GM18502 (cell line): ENCODE results near the gene FBLN5.
"Not testable (repeated sequence)": the region's sequence is repeated elsewhere in the genome, so short reads cannot be mapped to it uniquely, and the experiment has no call there.

Experiments
- ATAC-seq: cut with Tn5 transposase; IDR thresholded peaks from one replicate; pipeline ENCODE4 v1.9.1; 2021; ENCODE audit warnings: mild to moderate bottlenecking; ENCODE audit not compliant: unreplicated experiment, poor library complexity

FBLN5 gene

GRCh38 chr14:91911474-91912032 is 35.9 kb downstream of the FBLN5 start:
- no peak for ATAC-seq

GRCh38 chr14:91910196-91910595 is 37.3 kb downstream of the FBLN5 start:
- no peak for ATAC-seq

- ATAC-seq, result no peak
Measured at GRCh38 chr14:91906374-91906773, 41.1 kb downstream of the FBLN5 start.

GRCh38 chr14:91904956-91905645 is 42.4 kb downstream of the FBLN5 start:
- no peak for ATAC-seq

- ATAC-seq, result no peak
Measured at GRCh38 chr14:91904483-91904882, 43.0 kb downstream of the FBLN5 start.

GRCh38 chr14:91903070-91903469 is 44.4 kb downstream of the FBLN5 start:
- no peak for ATAC-seq

- no peak for ATAC-seq
Measured at GRCh38 chr14:91902336-91902735, 45.2 kb downstream of the FBLN5 start.

GRCh38 chr14:91901449-91902226 is 45.9 kb downstream of the FBLN5 start:
- ATAC-seq, result no peak

- ATAC-seq, result no peak
Measured at GRCh38 chr14:91899806-91900205, 47.7 kb downstream of the FBLN5 start.

GRCh38 chr14:91899213-91899612 is 48.3 kb downstream of the FBLN5 start:
- no peak for ATAC-seq

GRCh38 chr14:91898372-91898771 is 49.1 kb downstream of the FBLN5 start:
- ATAC-seq, result no peak

GRCh38 chr14:91897716-91898115 is 49.8 kb downstream of the FBLN5 start:
- not testable (repeated sequence) for ATAC-seq

GRCh38 chr14:91897106-91897701 is 50.3 kb downstream of the FBLN5 start:
- no peak for ATAC-seq

- ATAC-seq, result no peak
Measured at GRCh38 chr14:91896419-91896818, 51.1 kb downstream of the FBLN5 start.

GRCh38 chr14:91893669-91894068 is 53.8 kb downstream of the FBLN5 start:
- no peak for ATAC-seq

GRCh38 chr14:91893007-91893406 is 54.5 kb downstream of the FBLN5 start:
- ATAC-seq, result no peak

GRCh38 chr14:91891721-91892220 is 55.7 kb downstream of the FBLN5 start:
- no peak for ATAC-seq

GRCh38 chr14:91891101-91891500 is 56.4 kb downstream of the FBLN5 start:
- no peak for ATAC-seq

- no peak for ATAC-seq
Measured at GRCh38 chr14:91890291-91890749, 57.2 kb downstream of the FBLN5 start.

GRCh38 chr14:91889477-91890211 is 57.9 kb downstream of the FBLN5 start:
- no peak for ATAC-seq
